ENCODE data around the gene SYP. TPM values are rescaled to one million over a fixed set of nuclear protein-coding genes. Genes with fewer than 3 reads are reported as not detected.

SYP gene
- total and polyA plus RNA-seq, 7 donors, result 1.2 to 20.2 (median 8.0) TPM

- H3K4me3 ChIP-seq, result no peak overlapping the region
- peak overlapping the region; percentile 80 to 88 (median 83) for H3K27ac ChIP-seq
- DNase-seq, result no peak
- H3K9me3 ChIP-seq, result no peaks in the 10 kb centered on the region
- no peaks in the 10 kb centered on the region for H3K27me3 ChIP-seq
- TF ChIP-seq CTCF (IDR thresholded peaks at IDR 0.05), result no peak
- no peak for TF ChIP-seq POLR2A (IDR thresholded peaks at IDR 0.05)
- TF ChIP-seq EP300 (IDR thresholded peaks at IDR 0.05), result no peak
- no peak for TF ChIP-seq POLR2AphosphoS5 (IDR thresholded peaks at IDR 0.05)
- intact Hi-C loops (cut with DNase I), result no loop called here
- 77 to 84% methylated on average over 15 of the region's 15 CpGs for WGBS, 2 donors
- peaks cover 0 to 28% (median 15%) of the 10 kb centered on the region in 4 donors for H3K4me1 ChIP-seq
- peaks cover 0 to 5% (median 0%) of the 10 kb centered on the region in 4 donors for H3K36me3 ChIP-seq
Measured at GRCh38 chrX:49187028-49187394, 13.0 kb downstream of the SYP start.

GRCh38 chrX:49186125-49187027 lies 13.6 kb downstream of the SYP start, which contains the start of gene PRICKLE3:
Gene PRICKLE3 (minus strand): TSS chrX:49186373. CDS start chrX:49186297, 76 bp downstream.
- Histone ChIP-seq H3K27me3 (no peaks in the 10 kb centered on the region), H3K4me3 (peak within 1 kb of the TSS; percentile 42 to 60 (median 56)), H3K4me1 (peaks cover 0 to 24% (median 14%) of the 10 kb centered on the region in 4 donors), H3K36me3 (peaks cover 0 to 5% (median 0%) of the 10 kb centered on the region in 4 donors), H3K9me3 (no peaks in the 10 kb centered on the region), H3K27ac (peak within 1 kb of the TSS; percentile 80 to 88 (median 83))
- WGBS, 2 donors, result 12 to 13% methylated on average over 62 of the region's 62 CpGs
- peak; percentile 92 for DNase-seq
- intact Hi-C loops (cut with DNase I), result no loop called here
- TF ChIP-seq POLR2A (IDR thresholded peaks at IDR 0.05), result peak; percentile 52 to 72
- TF ChIP-seq CTCF (IDR thresholded peaks at IDR 0.05), result peak in 1 of 4 experiments; percentile 12
- TF ChIP-seq EP300 (IDR thresholded peaks at IDR 0.05), result no peak
- peak; percentile 75 to 90 (median 87) for TF ChIP-seq POLR2AphosphoS5 (IDR thresholded peaks at IDR 0.05)

GRCh38 chrX:49184294-49185281 lies 15.4 kb downstream of the SYP start:
- H3K4me3 ChIP-seq, result peak overlapping the region; percentile 33 to 60 (median 56)
- intact Hi-C loops (cut with DNase I), result no loop called here
- H3K27ac ChIP-seq, result peak overlapping the region; percentile 80 to 88 (median 83)
- peaks cover 0 to 18% (median 14%) of the 10 kb centered on the region in 4 donors for H3K4me1 ChIP-seq
- TF ChIP-seq POLR2A (IDR thresholded peaks at IDR 0.05) (peak; percentile 45 to 77), EP300 (IDR thresholded peaks at IDR 0.05) (no peak), POLR2AphosphoS5 (IDR thresholded peaks at IDR 0.05) (peak; percentile 73 to 84 (median 82))
- no peaks in the 10 kb centered on the region for H3K9me3 ChIP-seq
- 4 to 12% methylated on average over 46 of the region's 46 CpGs for WGBS, 2 donors
- H3K36me3 ChIP-seq, result peaks cover 0 to 9% (median 0%) of the 10 kb centered on the region in 4 donors
- no peaks in the 10 kb centered on the region for H3K27me3 ChIP-seq
- peak; percentile 97 for DNase-seq

- H3K36me3 ChIP-seq, result peaks cover 0 to 9% (median 0%) of the 10 kb centered on the region in 4 donors
- peak overlapping the region in 1 of 4 donors; percentile 60 for H3K4me3 ChIP-seq
- intact Hi-C loops (cut with DNase I), result no loop called here
- H3K4me1 ChIP-seq, result peaks cover 0 to 16% (median 14%) of the 10 kb centered on the region in 4 donors
- 85 to 90% methylated on average over 18 of the region's 18 CpGs for WGBS, 2 donors
- no peak for TF ChIP-seq EP300 (IDR thresholded peaks at IDR 0.05)
- no peak for TF ChIP-seq POLR2A (IDR thresholded peaks at IDR 0.05)
- TF ChIP-seq POLR2AphosphoS5 (IDR thresholded peaks at IDR 0.05), result no peak
- TF ChIP-seq CTCF (IDR thresholded peaks at IDR 0.05), result no peak
- no peaks in the 10 kb centered on the region for H3K9me3 ChIP-seq
- H3K27me3 ChIP-seq, result no peaks in the 10 kb centered on the region
- peak; percentile 73 for DNase-seq
- H3K27ac ChIP-seq, result peak overlapping the region; percentile 80 to 88 (median 83)
Measured at GRCh38 chrX:49183701-49184281, 16.2 kb downstream of the SYP start.

Data from sigmoid colon (tissue), 7 donors.